Umbilical cord (tissue), 2 donors: ENCODE measurements around the gene RASSF8. TPM values are rescaled to one million over a fixed set of nuclear protein-coding genes. Genes with fewer than 3 reads are reported as not detected.

Experiments used
- DNase-seq: peaks from one replicate; pipeline ENCODE4 v3.0.0-alpha.2; 2015; ENCODE audit warnings: low spot score
- total RNA-seq: library from RNA; depleted of rRNA; stranded (reverse); fragments of >200 nt; gene quantifications from one replicate; pipeline ENCODE4 v1.2.3, GENCODE V29; 2014; ENCODE audit warnings: low replicate concordance; ENCODE audit not compliant: insufficient read depth

RASSF8 gene
- total RNA-seq, 1 donor from 2014 or later = 91.2 TPM

GRCh38 chr12:26108915-26109314 is 150.4 kb downstream of the RASSF8 start:
- DNase-seq = no peak

- no peak for DNase-seq
Observed at GRCh38 chr12:26109343-26109881, 150.9 kb downstream of the RASSF8 start.

DNA sequence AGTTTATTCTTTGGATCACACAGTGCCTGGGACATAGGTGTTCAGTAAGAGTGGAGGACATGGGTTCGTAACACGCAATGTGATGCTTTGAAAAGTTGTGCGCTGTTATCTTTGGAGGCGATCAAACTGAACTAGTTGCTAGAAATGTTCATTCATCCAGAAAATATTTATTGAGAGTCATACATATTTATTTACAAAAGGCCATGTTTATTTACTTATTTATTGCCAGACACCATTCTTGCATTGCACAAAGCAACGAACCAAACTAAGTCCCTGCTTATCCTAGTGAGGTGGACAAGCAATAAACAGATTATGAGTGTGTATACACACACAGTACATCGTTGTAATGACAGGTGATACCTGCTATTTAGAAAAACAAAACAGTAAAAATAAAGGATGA is 153.8 kb downstream of the RASSF8 start:
- DNase-seq = no peak

GRCh38 chr12:26112703-26113147 is 154.2 kb downstream of the RASSF8 start:
- no peak for DNase-seq

GRCh38 chr12:26113181-26113654 is 154.7 kb downstream of the RASSF8 start:
- no peak for DNase-seq

DNA sequence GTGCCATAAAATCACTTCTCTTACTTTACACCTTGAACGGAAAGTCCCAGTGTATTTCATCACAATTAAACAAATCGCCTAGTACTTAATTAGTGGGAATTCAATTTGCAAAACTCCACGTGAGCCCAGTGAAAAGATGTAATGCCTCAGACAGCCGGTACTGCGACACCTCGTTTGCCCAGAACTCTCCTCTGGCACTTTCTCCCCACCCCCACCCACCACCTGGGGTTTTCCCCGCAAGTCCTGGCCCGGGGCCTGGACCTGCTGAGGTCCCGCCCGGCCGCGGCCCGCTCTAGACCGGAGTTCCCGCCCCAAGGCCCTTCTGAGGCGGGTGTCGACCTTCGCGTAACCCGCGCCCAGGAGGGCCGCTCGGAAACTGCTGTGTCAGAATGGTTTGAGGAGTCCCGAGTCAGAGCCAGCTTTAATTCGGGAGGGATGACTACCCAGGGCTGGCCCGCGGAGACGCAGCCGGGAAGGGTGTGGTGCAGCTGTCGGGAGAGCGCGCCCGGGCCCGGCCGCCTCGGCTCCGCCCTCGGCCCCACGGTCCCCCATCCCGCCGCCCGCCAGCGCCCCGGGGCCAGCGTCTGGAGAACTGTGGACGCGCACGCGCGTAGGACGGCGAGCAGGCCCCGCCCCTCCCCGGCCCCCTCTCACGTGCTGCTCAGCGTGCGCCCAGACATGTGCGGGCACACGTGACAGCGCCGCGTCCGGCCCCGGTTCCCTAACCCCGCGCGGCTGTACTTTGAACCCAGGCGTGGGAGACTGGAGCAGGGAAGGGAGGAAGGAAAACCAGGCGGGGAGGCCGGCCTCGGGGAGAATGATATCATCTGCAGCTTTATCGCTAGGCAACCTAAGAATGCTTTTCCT is 155.6 kb downstream of the RASSF8 start:
- peak; percentile 97 for DNase-seq

GRCh38 chr12:26114720-26115401 is 156.4 kb downstream of the RASSF8 start:
- DNase-seq = peak; percentile 52

DNA sequence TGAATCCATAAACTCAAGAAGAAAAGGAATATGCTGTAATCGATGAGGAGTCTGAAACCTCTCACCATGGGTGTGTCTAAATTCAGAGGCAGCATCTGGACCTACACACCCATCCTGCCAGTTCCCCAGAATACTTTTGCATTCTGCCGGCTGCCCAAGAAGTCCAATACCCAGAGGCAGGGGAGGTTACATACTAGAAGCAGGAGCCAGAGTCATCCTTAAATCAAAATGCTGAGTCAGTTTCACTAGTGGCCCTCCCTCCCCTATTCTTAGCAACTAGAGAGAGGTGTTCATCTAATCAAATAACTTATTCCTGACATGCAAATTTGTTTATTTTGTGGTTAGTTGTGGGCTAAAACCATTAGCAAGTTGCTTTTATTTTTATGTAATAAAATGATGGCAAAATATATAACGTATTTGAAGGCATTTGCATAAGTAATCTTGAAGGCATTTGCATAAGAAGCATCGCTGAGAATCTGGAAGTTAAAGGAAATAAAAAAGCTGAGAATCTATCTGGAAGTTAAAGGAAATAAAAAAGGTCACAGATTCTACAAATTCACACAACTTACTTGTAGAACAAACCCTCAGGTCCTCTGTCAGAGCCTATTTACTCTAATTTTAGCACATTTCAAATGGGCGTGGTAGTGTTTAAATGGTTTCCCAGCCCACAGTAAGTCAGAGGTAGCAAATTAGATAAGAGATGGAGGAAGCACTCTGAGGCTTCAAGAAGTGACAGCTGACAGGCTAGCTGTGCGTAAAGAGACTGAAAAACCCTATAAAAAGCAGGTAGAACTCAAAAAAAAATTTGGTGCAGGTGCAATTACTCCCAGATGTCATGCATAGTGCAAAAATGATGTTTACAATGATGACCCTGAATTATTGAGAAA is 158.6 kb downstream of the RASSF8 start:
- DNase-seq = peak; percentile 15

DNA sequence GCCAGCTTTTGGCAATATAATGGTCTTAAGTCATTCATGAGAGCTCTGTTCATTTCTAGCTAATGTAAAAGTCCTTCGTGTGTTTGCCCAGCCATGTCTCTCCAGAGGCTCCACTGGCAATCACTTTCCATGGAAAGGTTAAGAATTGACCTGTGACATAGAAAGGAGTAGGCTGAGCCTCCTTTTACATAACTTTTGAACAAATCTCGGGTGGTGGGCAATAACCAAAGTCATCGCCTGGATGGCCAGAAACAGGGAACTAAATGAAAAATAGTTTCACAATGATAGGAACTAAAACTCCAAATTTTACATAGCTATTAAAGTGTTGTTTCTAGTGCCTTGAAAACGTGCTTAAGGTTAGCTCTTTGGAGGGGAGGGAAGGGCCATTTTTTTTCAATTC is 159.8 kb downstream of the RASSF8 start:
- no peak for DNase-seq

GRCh38 chr12:26119391-26119989 is 161.0 kb downstream of the RASSF8 start:
- peak; percentile 83 for DNase-seq

- no peak for DNase-seq
Observed at GRCh38 chr12:26120561-26121274, 162.2 kb downstream of the RASSF8 start.

DNA sequence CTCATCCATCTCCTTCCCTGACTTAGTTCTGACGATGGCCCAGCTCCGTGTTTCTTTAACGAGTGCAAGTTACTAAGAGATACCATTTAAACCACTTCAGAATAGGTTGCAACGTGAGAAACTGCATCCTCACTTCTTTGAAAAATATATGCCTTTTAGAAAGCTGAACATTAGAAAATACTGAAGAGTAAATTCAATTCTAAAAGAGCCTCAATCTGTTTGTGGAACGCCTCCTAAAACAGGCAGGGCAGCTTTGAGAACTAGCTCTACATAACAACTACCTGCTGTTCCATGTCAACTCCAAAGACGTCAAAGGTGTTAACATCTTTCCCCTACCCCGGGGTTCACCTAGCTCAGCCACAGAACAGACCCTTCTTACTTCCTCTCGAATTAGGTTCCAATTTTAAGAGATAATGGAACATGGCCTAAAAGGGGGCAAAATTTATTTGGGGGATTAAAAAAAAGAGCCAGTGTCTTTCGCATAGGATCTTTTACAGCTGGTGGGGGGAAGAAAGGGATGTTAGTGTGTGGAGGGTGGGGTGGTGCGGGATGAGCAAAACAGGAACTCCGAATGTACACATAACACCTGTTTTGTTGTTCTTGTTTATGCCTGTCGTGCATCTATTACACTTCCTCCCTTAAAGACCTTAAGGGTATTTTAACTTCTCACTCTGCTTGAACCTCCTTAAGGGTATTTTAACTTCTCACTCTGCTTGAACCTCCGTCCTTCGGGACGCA is 163.0 kb downstream of the RASSF8 start:
- peak; percentile 17 for DNase-seq

GRCh38 chr12:26122061-26122680 is 163.7 kb downstream of the RASSF8 start:
- peak; percentile 23 for DNase-seq

DNA sequence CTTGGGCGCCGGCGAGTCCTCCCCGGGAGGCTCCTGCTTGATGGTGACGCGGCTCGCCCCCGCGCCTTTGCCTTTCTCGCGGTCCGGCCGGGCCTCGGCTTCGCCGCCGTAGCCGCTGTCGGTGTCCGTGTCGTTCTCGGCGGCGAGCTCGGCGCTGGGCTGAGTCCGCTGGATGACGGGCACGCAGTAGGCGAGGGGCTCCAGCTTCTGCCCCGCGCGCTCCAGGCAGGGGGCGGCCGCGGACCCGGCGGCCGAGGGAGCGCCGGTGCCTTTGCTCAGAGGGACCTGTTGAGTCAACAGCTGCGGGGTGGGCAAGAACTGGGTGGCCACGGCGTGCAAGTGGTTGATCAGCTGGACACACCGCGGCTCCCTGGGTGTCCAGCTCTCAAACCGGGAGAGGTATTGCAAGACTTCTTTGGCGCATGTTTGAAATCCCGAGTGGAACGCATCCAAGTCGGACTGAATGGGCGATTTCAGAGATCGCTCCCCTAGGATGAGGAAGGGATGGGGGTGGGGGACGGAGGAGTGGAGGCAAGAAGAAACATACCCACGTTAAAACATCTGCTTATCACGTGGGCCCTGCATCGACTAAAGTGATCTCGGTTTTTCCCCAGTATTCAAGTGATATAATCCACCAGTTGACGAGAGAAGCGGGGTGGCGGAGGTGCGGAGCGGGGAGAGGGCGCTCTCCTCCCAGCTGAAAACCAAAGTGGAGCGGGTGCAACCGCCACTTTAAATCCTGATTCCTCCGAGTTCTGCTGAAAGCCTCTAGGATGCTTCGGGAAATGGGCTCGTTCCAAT is 164.4 kb downstream of the RASSF8 start:
- DNase-seq = peak; percentile 81

GRCh38 chr12:26123482-26123980 is 165.0 kb downstream of the RASSF8 start:
- DNase-seq = no peak

GRCh38 chr12:26124446-26125399 is 166.2 kb downstream of the RASSF8 start, which contains the start of gene BHLHE41:
TSS of gene BHLHE41 (minus strand) at chr12:26125037. CDS start at chr12:26124779, 258 bp downstream.
- peak; percentile 71 for DNase-seq
